Neural progenitor cell (in vitro differentiated cells): ENCODE results near the gene TMEM106C.
"Not testable (repeated sequence)": the region's sequence is repeated elsewhere in the genome, so short reads cannot be mapped to it uniquely, and the experiment has no call there.

Experiments
- CTCF ChIP-seq: fragments of 200-600 bp; sonication (generic); IDR thresholded peaks from 2 replicates; pipeline ENCODE4 v1.5.1; 2017; ENCODE audit warnings: antibody characterized with exemption, mild to moderate bottlenecking
- EZH2 ChIP-seq: fragments of 200-600 bp; sonication (generic); IDR thresholded peaks from 2 replicates; pipeline ENCODE4 v1.6.1; 2017; ENCODE audit warnings: antibody characterized with exemption, mild to moderate bottlenecking, moderate library complexity

- TF ChIP-seq CTCF, EZH2: not testable (repeated sequence)
These were observed 5.7 kb upstream of the TMEM106C start for GRCh38 chr12:47957671-47958070.
